ENCODE measurements around the gene NKX2-2.

DNA sequence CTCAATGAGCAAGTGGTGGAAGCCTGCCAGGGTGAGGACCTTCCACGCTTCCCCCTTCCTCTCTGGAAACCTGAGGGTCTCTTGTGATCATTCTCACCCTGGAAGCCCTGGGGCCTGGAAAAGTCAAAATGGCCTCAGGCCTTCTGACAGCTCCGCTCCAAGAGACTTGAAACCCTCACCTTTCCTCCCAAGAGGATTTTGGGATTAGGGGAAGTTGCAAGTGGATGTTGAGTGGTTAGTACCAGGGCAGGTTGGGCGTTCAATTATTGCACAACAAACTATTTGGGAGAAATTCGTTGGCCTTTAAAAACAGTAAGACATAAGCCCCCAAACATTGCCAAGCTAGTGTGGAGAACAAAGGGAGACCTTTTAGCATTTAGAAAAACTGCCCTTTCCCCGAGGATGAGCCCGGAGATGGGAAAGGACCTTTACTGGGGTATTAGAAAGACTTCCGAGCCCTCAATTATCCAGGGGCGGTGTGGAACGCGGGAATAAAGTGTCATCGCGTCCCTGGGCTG, 4.7 kb downstream of the NKX2-2 start:
- TF ChIP-seq, protein P1, sequence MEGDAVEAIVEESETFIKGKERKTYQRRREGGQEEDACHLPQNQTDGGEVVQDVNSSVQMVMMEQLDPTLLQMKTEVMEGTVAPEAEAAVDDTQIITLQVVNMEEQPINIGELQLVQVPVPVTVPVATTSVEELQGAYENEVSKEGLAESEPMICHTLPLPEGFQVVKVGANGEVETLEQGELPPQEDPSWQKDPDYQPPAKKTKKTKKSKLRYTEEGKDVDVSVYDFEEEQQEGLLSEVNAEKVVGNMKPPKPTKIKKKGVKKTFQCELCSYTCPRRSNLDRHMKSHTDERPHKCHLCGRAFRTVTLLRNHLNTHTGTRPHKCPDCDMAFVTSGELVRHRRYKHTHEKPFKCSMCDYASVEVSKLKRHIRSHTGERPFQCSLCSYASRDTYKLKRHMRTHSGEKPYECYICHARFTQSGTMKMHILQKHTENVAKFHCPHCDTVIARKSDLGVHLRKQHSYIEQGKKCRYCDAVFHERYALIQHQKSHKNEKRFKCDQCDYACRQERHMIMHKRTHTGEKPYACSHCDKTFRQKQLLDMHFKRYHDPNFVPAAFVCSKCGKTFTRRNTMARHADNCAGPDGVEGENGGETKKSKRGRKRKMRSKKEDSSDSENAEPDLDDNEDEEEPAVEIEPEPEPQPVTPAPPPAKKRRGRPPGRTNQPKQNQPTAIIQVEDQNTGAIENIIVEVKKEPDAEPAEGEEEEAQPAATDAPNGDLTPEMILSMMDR (IDR thresholded peaks at IDR 0.05), result no peak
- TF ChIP-seq POLR2A (IDR thresholded peaks at IDR 0.05; ENCODE audit: low read depth), result no peak
